DND-41 (cell line): ENCODE results near the gene SSTR1.

Experiments used
- ATAC-seq: fragments of 200-7000 bp; cut with Tn5 transposase; 3 replicates; pipeline ENCODE4 v1.9.1; 2021; ENCODE audit warnings: low read depth; ENCODE audit not compliant: insufficient read depth
- DNase-seq: peaks from one replicate; pipeline ENCODE4 v3.0.0-alpha.2; 2020
- H2AFZ ChIP-seq: 2 replicates; pipeline ENCODE4 v1.6.0; 2012; ENCODE audit warnings: low read depth, low read length
- H3K27ac ChIP-seq: 2 replicates; pipeline ENCODE4 v1.5.1; 2012; ENCODE audit warnings: low read length, inconsistent platforms
- H3K27me3 ChIP-seq: fragments of 200-600 bp; sonication (generic); 2 replicates; pipeline ENCODE4 v1.6.0; 2012; ENCODE audit warnings: low read length, mild to moderate bottlenecking, inconsistent platforms; ENCODE audit not compliant: insufficient read depth, poor library complexity
- H3K36me3 ChIP-seq: 2 replicates; pipeline ENCODE4 v1.5.1; 2012; ENCODE audit warnings: low read length, inconsistent platforms; ENCODE audit not compliant: insufficient read depth
- H3K4me1 ChIP-seq: 2 replicates; pipeline ENCODE4 v1.5.1; 2012; ENCODE audit warnings: mild to moderate bottlenecking, low read length; ENCODE audit not compliant: insufficient read depth
- H3K4me2 ChIP-seq: 2 replicates; pipeline ENCODE4 v1.6.0; 2012; ENCODE audit warnings: mild to moderate bottlenecking, moderate library complexity, low read length, inconsistent platforms; ENCODE audit not compliant: insufficient read depth
- H3K4me3 ChIP-seq, 2 experiments: fragments of 200-600 bp in 1 of 2; shearing (Covaris generic) in 1 of 2; 2 replicates each; pipeline ENCODE4 v1.5.1; 2012 to 2016; ENCODE audit warnings: inconsistent platforms in 2 of 2, low read length in 2 of 2, mild to moderate bottlenecking in 2 of 2, low read depth in 1 of 2, moderate library complexity in 1 of 2
- H3K79me2 ChIP-seq: 2 replicates; pipeline ENCODE4 v1.6.0; 2012; ENCODE audit warnings: low read length, inconsistent platforms; ENCODE audit not compliant: insufficient read depth
- H3K9ac ChIP-seq: 2 replicates; pipeline ENCODE4 v1.6.0; 2012; ENCODE audit warnings: low read depth, mild to moderate bottlenecking, inconsistent platforms, low read length, moderate library complexity
- H3K9me3 ChIP-seq: 2 replicates; pipeline ENCODE4 v1.5.1; 2012; ENCODE audit warnings: low read length, moderate library complexity, mild to moderate bottlenecking, inconsistent platforms; ENCODE audit not compliant: insufficient read depth, severe bottlenecking
- H4K20me1 ChIP-seq: 2 replicates; pipeline ENCODE4 v1.6.0; 2012; ENCODE audit warnings: low read length; ENCODE audit not compliant: insufficient read depth
- EZH2 ChIP-seq: IDR thresholded peaks from 3 replicates; pipeline ENCODE4 v1.6.1; 2012; ENCODE audit warnings: borderline replicate concordance, low read depth, mild to moderate bottlenecking, moderate library complexity, low read length, inconsistent platforms; ENCODE audit not compliant: severe bottlenecking
- TF ChIP-seq, protein P1 (sequence below): IDR thresholded peaks from 2 replicates; pipeline ENCODE4 v1.5.1; 2012; ENCODE audit warnings: borderline replicate concordance, low read length, moderate library complexity, mild to moderate bottlenecking; ENCODE audit not compliant: poor library complexity, severe bottlenecking; ENCODE audit errors: extremely low read depth

Gene SSTR1

DNA sequence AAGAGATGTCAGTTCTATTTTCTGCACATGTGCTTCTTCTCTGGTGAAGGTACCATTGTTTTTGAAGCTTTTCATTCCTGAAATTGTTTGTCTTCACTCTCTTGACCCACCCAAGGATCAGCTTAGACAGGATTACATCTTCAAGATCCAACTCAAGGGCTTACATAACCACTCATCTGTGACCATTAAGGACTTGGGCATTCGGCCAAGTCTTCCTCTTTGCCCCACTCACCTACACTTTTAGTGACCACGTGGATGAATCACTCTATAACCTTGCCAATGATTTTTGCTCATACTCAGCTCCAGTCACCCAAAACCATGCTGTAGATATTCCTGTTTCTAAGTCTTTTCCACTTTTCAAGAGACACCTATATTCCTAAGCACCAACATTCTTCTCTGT lies 36.5 kb upstream of the SSTR1 start:
- H3K4me1 ChIP-seq = no peaks in the 10 kb centered on the region
- no peaks in the 10 kb centered on the region for H3K9me3 ChIP-seq
- no peak overlapping the region for H3K9ac ChIP-seq
- no peaks in the 10 kb centered on the region for H3K27me3 ChIP-seq
- TF ChIP-seq, protein P1, sequence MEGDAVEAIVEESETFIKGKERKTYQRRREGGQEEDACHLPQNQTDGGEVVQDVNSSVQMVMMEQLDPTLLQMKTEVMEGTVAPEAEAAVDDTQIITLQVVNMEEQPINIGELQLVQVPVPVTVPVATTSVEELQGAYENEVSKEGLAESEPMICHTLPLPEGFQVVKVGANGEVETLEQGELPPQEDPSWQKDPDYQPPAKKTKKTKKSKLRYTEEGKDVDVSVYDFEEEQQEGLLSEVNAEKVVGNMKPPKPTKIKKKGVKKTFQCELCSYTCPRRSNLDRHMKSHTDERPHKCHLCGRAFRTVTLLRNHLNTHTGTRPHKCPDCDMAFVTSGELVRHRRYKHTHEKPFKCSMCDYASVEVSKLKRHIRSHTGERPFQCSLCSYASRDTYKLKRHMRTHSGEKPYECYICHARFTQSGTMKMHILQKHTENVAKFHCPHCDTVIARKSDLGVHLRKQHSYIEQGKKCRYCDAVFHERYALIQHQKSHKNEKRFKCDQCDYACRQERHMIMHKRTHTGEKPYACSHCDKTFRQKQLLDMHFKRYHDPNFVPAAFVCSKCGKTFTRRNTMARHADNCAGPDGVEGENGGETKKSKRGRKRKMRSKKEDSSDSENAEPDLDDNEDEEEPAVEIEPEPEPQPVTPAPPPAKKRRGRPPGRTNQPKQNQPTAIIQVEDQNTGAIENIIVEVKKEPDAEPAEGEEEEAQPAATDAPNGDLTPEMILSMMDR = no peak
- no peak for TF ChIP-seq EZH2
- no peaks in the 10 kb centered on the region for H4K20me1 ChIP-seq
- no peak for ATAC-seq
- H3K27ac ChIP-seq = no peak overlapping the region
- no peaks in the 10 kb centered on the region for H3K36me3 ChIP-seq
- H3K4me2 ChIP-seq = no peak overlapping the region
- no peak for DNase-seq
- H3K79me2 ChIP-seq = no peaks in the 10 kb centered on the region
- H2AFZ ChIP-seq = no peak overlapping the region
- no peak overlapping the region for H3K4me3 ChIP-seq

DNA sequence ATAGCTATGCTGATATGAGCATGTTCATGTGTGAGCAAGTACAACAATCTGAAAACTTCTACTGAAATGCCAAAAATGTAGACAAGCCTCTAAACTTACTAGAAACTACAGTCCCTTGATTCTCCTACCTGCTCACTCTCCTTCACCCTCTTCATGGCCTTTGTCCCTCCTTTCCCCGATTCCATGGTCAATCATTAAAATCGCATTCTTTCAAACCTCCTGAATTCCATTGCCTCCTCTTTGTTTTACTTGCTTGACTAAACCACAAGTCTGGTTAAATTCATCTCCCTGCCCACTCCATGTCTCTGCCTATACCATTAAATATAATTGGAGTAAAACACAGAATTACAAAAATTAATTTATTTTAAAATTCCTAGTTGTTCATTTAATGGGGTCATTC lies 33.0 kb upstream of the SSTR1 start:
- H3K79me2 ChIP-seq = no peaks in the 10 kb centered on the region
- H3K4me3 ChIP-seq = no peak overlapping the region
- H3K27ac ChIP-seq = no peak overlapping the region
- no peak for DNase-seq
- H3K4me2 ChIP-seq = no peak overlapping the region
- no peak overlapping the region for H3K9ac ChIP-seq
- no peaks in the 10 kb centered on the region for H4K20me1 ChIP-seq
- ATAC-seq = no peak
- peak overlapping the region; percentile 33; the same call in 1 of the 2 replicates for H2AFZ ChIP-seq
- TF ChIP-seq, protein P1 = no peak
- no peaks in the 10 kb centered on the region for H3K9me3 ChIP-seq
- no peaks in the 10 kb centered on the region for H3K36me3 ChIP-seq
- no peaks in the 10 kb centered on the region for H3K27me3 ChIP-seq
- H3K4me1 ChIP-seq = no peaks in the 10 kb centered on the region

DNA sequence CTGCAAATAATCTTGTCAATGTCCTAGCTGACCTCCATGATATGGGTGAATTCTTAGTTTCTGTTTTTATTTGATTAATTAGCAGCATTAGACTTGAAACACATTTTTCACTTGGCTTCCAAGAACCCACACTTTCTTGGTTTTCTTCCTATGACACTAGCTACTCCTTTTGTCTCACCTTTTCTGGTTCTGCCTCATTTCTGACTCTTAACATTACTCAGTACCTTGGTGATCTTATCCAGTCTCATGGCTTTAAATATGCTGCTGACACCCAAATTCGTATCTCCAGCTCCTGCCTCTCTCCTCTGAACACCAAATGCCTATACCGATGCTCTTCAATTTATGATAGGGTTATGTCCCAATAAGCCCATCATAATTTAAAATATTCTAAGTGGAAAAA lies 32.0 kb upstream of the SSTR1 start:
- Histone ChIP-seq H3K4me3 (no peak overlapping the region), H2AFZ (no peak overlapping the region)
- ATAC-seq = no peak

DNA sequence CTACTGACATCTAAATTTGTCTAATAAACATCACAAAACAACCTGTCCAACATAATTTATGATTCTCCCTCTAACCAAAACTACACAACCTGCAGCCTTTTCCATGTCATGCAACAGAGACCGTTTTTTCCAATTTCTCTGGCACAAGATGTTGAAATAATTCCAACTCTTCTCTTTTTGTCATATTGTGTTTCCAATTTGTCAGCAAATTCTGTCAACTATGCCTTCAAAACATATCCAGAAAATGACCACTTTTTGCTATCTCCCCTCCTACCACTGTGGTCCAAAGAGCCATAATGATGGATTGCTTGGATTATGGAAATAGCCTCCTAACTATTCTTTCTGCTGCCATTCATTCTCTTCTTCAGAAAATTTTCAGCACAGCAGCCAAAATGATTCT lies 31.3 kb upstream of the SSTR1 start:
- H3K9me3 ChIP-seq = no peaks in the 10 kb centered on the region
- TF ChIP-seq EZH2 = no peak
- TF ChIP-seq, protein P1 = no peak
- H3K4me3 ChIP-seq = no peak overlapping the region
- no peaks in the 10 kb centered on the region for H3K79me2 ChIP-seq
- no peak overlapping the region for H3K27ac ChIP-seq
- H3K27me3 ChIP-seq = no peaks in the 10 kb centered on the region
- H3K4me1 ChIP-seq = no peaks in the 10 kb centered on the region
- no peak overlapping the region for H2AFZ ChIP-seq
- H3K4me2 ChIP-seq = no peak overlapping the region
- ATAC-seq (no peak), DNase-seq (no peak)
- H3K36me3 ChIP-seq = no peaks in the 10 kb centered on the region
- no peaks in the 10 kb centered on the region for H4K20me1 ChIP-seq
- no peak overlapping the region for H3K9ac ChIP-seq

More for the DNA sequence above, 32.0 kb upstream of the SSTR1 start:
- Histone ChIP-seq H3K27ac (no peak overlapping the region), H4K20me1 (no peaks in the 10 kb centered on the region), H3K4me1 (no peaks in the 10 kb centered on the region), H3K9ac (no peak overlapping the region), H3K79me2 (no peaks in the 10 kb centered on the region), H3K4me2 (no peak overlapping the region), H3K36me3 (no peaks in the 10 kb centered on the region), H3K9me3 (no peaks in the 10 kb centered on the region), H3K27me3 (no peaks in the 10 kb centered on the region)
- TF ChIP-seq EZH2 = no peak
- TF ChIP-seq, protein P1 = no peak
- DNase-seq = no peak
